Calu3 (cell line): ENCODE data around the gene ELOVL6. TPM values are rescaled to one million over a fixed set of nuclear protein-coding genes. Genes with fewer than 3 reads are reported as not detected.

ENCODE experiments used
- BruUV-seq: library from RNA; stranded (reverse); fragments of 400-500 nt; replicated peaks from 2 replicates; lab custom pipeline; 2021; lab: Mats Ljungman, UMichigan
- CTCF ChIA-PET: fragments of 300-600 bp; sonication (Branson Sonifier 250); formaldehyde crosslinking; loops from one replicate; lab custom pipeline; 2022; ENCODE audit warnings: antibody characterized with exemption; lab: Charles Lee
- DNase-seq: peaks from one replicate; pipeline ENCODE4 v3.0.0; 2022
- H3K27ac Mint-ChIP-seq: one replicate; pipeline ENCODE4 v1.8.0; 2022; ENCODE audit warnings: mixed read lengths; ENCODE audit not compliant: unreplicated experiment
- H3K27me3 Mint-ChIP-seq: one replicate; pipeline ENCODE4 v1.8.0; 2022; ENCODE audit warnings: mixed read lengths; ENCODE audit not compliant: unreplicated experiment
- H3K36me3 Mint-ChIP-seq: one replicate; pipeline ENCODE4 v1.8.0; 2022; ENCODE audit warnings: mild to moderate bottlenecking, moderate library complexity, mixed read lengths; ENCODE audit not compliant: insufficient read depth, unreplicated experiment
- H3K4me1 Mint-ChIP-seq: one replicate; pipeline ENCODE4 v1.8.0; 2022; ENCODE audit warnings: mild to moderate bottlenecking, low read depth, mixed read lengths; ENCODE audit not compliant: unreplicated experiment
- H3K4me3 Mint-ChIP-seq: one replicate; pipeline ENCODE4 v1.8.0; 2022; ENCODE audit warnings: mild to moderate bottlenecking, low read depth, moderate library complexity, mixed read lengths; ENCODE audit not compliant: unreplicated experiment
- H3K9me3 Mint-ChIP-seq: one replicate; pipeline ENCODE4 v1.8.0; 2022; ENCODE audit warnings: low read depth, mixed read lengths; ENCODE audit not compliant: unreplicated experiment
- intact Hi-C: fragments of 100-400 bp; cut with micrococcal nuclease; formaldehyde crosslinking; loops from one replicate; pipeline ENCODE4 v1.10.0; 2022; ENCODE audit not compliant: unreplicated experiment
- total RNA-seq: library from RNA; stranded (reverse); gene quantifications from 2 replicates; pipeline ENCODE4 v1.2.3, GENCODE V29; 2022
- TF ChIP-seq, protein P1 (sequence below): fragments of 200-600 bp; IDR thresholded peaks from one replicate; pipeline ENCODE4 v1.8.0; 2022; ENCODE audit warnings: antibody characterized with exemption; ENCODE audit not compliant: unreplicated experiment

The ELOVL6 gene
- total RNA-seq, 1 experiment from 2014 or later: 26.1 TPM

DNA sequence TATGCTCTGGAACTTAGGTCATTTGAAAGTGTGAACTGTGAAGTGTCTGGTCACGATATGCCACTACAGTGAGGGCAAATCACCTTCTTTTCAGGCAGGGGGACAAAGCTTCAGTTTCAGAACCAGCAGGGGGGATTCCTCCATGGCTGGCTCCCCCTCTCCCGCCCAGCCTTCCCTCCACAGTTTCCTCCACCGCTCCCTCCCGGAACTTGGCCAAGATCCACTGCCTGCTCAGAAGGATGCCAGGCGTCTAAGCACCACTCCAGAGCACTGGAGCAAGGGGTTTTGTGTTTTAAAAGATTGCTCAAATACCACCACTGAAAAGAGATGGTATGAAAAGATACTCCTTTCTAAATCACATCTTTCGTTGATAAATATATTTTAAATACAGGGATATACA, 126.9 kb downstream of the ELOVL6 start:
- H3K4me3 Mint-ChIP-seq: no peak overlapping the region
- CTCF ChIA-PET: interaction anchor here (0.6 kb wide), 1 partner anchor 463 kb away, joined by 4 read pairs; no protein-coding TSS in a partner anchor
- H3K4me1 Mint-ChIP-seq: no peaks in the 10 kb centered on the region

DNA sequence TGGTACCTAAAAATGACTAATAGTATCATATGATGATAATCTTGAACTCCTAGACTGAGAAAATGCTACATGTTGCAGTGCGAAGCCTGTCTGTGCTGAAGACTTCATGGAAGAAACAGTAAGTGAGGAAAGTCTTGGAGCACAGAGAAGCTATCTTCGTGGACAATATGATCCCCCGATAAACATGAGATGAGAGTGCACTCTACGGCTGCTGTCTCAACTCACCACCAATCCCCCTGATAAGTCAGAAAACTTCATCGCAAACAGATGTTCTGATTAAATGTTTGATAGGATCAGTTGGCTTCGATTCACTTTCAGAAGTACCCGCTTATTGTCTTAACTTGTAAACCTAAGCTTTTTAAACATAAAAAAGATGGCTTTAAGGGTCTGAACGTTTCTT, 130.2 kb downstream of the ELOVL6 start:
- CTCF ChIA-PET: no interaction called here
- BruUV-seq: no TSS peak
- TF ChIP-seq, protein P1, sequence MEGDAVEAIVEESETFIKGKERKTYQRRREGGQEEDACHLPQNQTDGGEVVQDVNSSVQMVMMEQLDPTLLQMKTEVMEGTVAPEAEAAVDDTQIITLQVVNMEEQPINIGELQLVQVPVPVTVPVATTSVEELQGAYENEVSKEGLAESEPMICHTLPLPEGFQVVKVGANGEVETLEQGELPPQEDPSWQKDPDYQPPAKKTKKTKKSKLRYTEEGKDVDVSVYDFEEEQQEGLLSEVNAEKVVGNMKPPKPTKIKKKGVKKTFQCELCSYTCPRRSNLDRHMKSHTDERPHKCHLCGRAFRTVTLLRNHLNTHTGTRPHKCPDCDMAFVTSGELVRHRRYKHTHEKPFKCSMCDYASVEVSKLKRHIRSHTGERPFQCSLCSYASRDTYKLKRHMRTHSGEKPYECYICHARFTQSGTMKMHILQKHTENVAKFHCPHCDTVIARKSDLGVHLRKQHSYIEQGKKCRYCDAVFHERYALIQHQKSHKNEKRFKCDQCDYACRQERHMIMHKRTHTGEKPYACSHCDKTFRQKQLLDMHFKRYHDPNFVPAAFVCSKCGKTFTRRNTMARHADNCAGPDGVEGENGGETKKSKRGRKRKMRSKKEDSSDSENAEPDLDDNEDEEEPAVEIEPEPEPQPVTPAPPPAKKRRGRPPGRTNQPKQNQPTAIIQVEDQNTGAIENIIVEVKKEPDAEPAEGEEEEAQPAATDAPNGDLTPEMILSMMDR: no peak
- no peak overlapping the region for H3K4me3 Mint-ChIP-seq
- no peak overlapping the region for H3K27ac Mint-ChIP-seq
- no peaks in the 10 kb centered on the region for H3K27me3 Mint-ChIP-seq
- H3K36me3 Mint-ChIP-seq: no peaks in the 10 kb centered on the region
- H3K4me1 Mint-ChIP-seq: no peaks in the 10 kb centered on the region
- intact Hi-C loops: no loop called here
- no peak for DNase-seq
- no peaks in the 10 kb centered on the region for H3K9me3 Mint-ChIP-seq

More for the DNA sequence above, 126.9 kb downstream of the ELOVL6 start:
- Mint-ChIP-seq H3K9me3 (no peaks in the 10 kb centered on the region), H3K27ac (no peak overlapping the region), H3K27me3 (no peaks in the 10 kb centered on the region), H3K36me3 (no peaks in the 10 kb centered on the region)
- intact Hi-C loops: no loop called here
- no TSS peak for BruUV-seq
- TF ChIP-seq, protein P1: no peak
- no peak for DNase-seq

DNA sequence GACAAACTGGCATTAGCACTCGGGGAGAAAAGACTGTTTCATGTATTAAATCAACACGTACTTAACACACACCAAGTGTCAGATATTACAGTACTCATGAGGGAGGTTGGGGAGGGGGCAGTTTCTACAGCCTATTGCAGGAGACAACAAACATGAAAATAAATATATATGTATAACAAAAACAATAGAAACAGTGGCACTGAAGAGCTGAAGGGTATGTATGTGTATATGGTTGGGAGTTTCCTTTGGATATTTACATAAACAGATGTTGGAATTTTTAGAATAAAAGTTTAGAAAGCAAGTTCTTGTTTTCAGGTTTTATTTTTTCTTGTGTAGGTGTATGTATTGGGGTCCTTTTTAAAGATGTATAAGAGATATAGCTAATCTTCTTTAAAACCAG, 133.5 kb downstream of the ELOVL6 start:
- H3K27ac Mint-ChIP-seq: no peak overlapping the region
- DNase-seq: no peak
- CTCF ChIA-PET: no interaction called here
- H3K9me3 Mint-ChIP-seq: no peaks in the 10 kb centered on the region
- peaks cover 6% of the 10 kb centered on the region for H3K4me1 Mint-ChIP-seq
- no peaks in the 10 kb centered on the region for H3K27me3 Mint-ChIP-seq
- TF ChIP-seq, protein P1: no peak
- no TSS peak for BruUV-seq
- H3K4me3 Mint-ChIP-seq: no peak overlapping the region
- intact Hi-C loops: no loop called here
- H3K36me3 Mint-ChIP-seq: no peaks in the 10 kb centered on the region

DNA sequence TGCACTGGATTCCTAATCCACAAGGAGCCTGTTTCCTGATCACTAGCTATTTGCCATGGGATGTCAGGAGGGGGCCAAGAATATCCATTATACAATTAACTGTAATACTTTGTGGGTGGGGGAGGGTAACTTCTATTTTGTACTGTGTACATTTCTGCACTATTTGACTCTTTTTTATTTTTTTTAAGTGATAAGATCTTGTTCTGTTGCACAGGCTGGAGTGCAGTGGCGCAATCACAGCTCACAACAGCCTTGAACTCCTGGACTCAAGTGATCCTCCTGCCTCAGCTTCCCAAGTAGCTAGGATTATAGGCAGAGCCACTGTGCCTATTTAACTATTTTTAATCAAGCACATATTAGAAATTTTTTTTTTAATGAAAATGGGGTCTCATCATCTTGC, 134.1 kb downstream of the ELOVL6 start:
- Mint-ChIP-seq H3K27me3 (no peaks in the 10 kb centered on the region), H3K27ac (no peak overlapping the region), H3K9me3 (no peaks in the 10 kb centered on the region), H3K36me3 (no peaks in the 10 kb centered on the region), H3K4me3 (no peak overlapping the region), H3K4me1 (peaks cover 12% of the 10 kb centered on the region)
- TF ChIP-seq, protein P1: no peak
- intact Hi-C loops: no loop called here
- CTCF ChIA-PET: no interaction called here
- DNase-seq: no peak
- BruUV-seq: no TSS peak
